GM21423 (cell line): Measurements from ENCODE around the gene DCTD.

Experiments used
- ATAC-seq: cut with Tn5 transposase; IDR thresholded peaks from one replicate; pipeline ENCODE4 v1.9.1; 2021; ENCODE audit warnings: mild to moderate bottlenecking, moderate library complexity; ENCODE audit not compliant: unreplicated experiment

DCTD gene

GRCh38 chr4:182894681-182895275 is 22.4 kb downstream of the DCTD start:
- ATAC-seq = no peak

- ATAC-seq = no peak
These were observed 23.6 kb downstream of the DCTD start for GRCh38 chr4:182893474-182894080.

- no peak for ATAC-seq
These were observed 24.1 kb downstream of the DCTD start for GRCh38 chr4:182893047-182893446.

- no peak for ATAC-seq
These were observed 27.0 kb downstream of the DCTD start for GRCh38 chr4:182890202-182890601.

GRCh38 chr4:182888891-182889290 is 28.3 kb downstream of the DCTD start:
- ATAC-seq = no peak

GRCh38 chr4:182886768-182887167 is 30.4 kb downstream of the DCTD start:
- no peak for ATAC-seq

- no peak for ATAC-seq
These were observed 31.0 kb downstream of the DCTD start for GRCh38 chr4:182886205-182886604.

- no peak for ATAC-seq
These were observed 31.5 kb downstream of the DCTD start for GRCh38 chr4:182885738-182886077.

- ATAC-seq = no peak
These were observed 32.0 kb downstream of the DCTD start for GRCh38 chr4:182885022-182885737.

GRCh38 chr4:182884040-182884439 is 33.1 kb downstream of the DCTD start:
- ATAC-seq = no peak

GRCh38 chr4:182883351-182883750 is 33.8 kb downstream of the DCTD start:
- ATAC-seq = no peak

- ATAC-seq = no peak
These were observed 35.3 kb downstream of the DCTD start for GRCh38 chr4:182881914-182882313.

- no peak for ATAC-seq
These were observed 36.5 kb downstream of the DCTD start for GRCh38 chr4:182880387-182881356.

GRCh38 chr4:182879913-182880312 is 37.3 kb downstream of the DCTD start:
- ATAC-seq = no peak

GRCh38 chr4:182878633-182879495 is 38.3 kb downstream of the DCTD start:
- no peak for ATAC-seq

GRCh38 chr4:182877326-182877883 is 39.8 kb downstream of the DCTD start:
- no peak for ATAC-seq

- ATAC-seq = no peak
These were observed 40.8 kb downstream of the DCTD start for GRCh38 chr4:182876427-182876826.

GRCh38 chr4:182875453-182876405 is 41.5 kb downstream of the DCTD start:
- ATAC-seq = no peak

GRCh38 chr4:182874797-182875345 is 42.3 kb downstream of the DCTD start:
- ATAC-seq = no peak
